RWPE1 (cell line): ENCODE results near the gene PRDX6.
"Not testable (repeated sequence)": the region's sequence is repeated elsewhere in the genome, so short reads cannot be mapped to it uniquely, and the experiment has no call there.

Experiments used
- CTCF ChIA-PET: fragments of 350-600 bp; sonication (Branson Sonifier 250); formaldehyde crosslinking; extraction: SDS; loops from one replicate; lab custom pipeline; 2021; lab: Yijun Ruan, JAX
- POLR2A ChIA-PET: fragments of 400-600 bp; formaldehyde crosslinking; extraction: SDS; loops from one replicate; lab custom pipeline; 2020; ENCODE audit warnings: antibody characterized with exemption; ENCODE audit not compliant: low non-redundant PET; lab: Yijun Ruan, JAX
- DNase-seq: peaks from one replicate; pipeline ENCODE4 v3.0.0; 2012; ENCODE audit warnings: low spot score
- H3K27ac ChIP-seq: fragments of 450-650 bp; 2 replicates; pipeline ENCODE4 v1.5.1; 2017
- TF ChIP-seq, protein P1 (sequence below): fragments of 450-650 bp; conservative IDR thresholded peaks from 2 replicates; pipeline ENCODE4 v1.5.1; 2017; ENCODE audit warnings: low read depth, mild to moderate bottlenecking

PRDX6 gene

GRCh38 chr1:173445656-173446055, 31.5 kb upstream of the PRDX6 start:
- ChIA-PET POLR2A (no interaction called here), CTCF (no interaction called here)
- TF ChIP-seq, protein P1, sequence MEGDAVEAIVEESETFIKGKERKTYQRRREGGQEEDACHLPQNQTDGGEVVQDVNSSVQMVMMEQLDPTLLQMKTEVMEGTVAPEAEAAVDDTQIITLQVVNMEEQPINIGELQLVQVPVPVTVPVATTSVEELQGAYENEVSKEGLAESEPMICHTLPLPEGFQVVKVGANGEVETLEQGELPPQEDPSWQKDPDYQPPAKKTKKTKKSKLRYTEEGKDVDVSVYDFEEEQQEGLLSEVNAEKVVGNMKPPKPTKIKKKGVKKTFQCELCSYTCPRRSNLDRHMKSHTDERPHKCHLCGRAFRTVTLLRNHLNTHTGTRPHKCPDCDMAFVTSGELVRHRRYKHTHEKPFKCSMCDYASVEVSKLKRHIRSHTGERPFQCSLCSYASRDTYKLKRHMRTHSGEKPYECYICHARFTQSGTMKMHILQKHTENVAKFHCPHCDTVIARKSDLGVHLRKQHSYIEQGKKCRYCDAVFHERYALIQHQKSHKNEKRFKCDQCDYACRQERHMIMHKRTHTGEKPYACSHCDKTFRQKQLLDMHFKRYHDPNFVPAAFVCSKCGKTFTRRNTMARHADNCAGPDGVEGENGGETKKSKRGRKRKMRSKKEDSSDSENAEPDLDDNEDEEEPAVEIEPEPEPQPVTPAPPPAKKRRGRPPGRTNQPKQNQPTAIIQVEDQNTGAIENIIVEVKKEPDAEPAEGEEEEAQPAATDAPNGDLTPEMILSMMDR: no peak
- H3K27ac ChIP-seq: no peak overlapping the region
- no peak for DNase-seq

DNA sequence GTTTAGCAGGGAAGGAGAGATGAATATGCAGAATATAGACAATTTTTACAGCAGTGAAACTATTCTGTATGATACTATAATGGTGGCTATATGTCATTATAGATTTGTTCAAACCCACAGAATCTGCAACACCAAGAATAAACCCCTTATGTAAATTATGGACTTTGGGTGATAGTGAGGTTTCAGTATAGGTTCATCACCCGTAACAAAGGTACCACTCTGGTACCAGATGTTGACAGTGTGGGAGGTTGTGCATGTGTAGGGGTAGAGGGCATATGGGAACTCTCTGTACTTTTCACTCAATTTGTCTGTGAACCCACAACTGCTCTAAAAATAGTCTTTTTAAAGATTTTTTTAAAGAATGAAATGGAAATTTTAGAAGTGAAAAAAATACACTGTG, 29.9 kb upstream of the PRDX6 start:
- TF ChIP-seq, protein P1: no peak
- POLR2A ChIA-PET: no interaction called here
- CTCF ChIA-PET: no interaction called here
- no peak overlapping the region for H3K27ac ChIP-seq
- DNase-seq: no peak

DNA sequence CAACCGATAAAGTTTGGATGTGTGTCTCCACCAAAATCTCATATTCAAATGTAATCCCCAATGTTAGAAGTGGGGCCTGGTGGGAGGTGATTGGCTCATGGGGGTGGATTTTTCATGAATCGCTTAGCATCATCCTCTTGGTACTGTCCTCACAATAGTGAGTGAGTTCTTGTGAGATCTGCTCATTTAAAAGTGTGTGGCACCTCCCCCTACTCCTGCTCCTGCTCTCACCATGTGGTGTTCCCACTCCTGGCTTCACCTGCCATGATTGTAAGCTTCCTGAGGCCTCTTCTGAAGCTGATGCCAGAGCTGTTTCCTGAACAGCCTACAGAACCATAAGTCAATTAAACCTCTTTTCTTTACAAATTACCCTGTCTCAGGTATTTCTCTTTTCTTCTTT, 28.2 kb upstream of the PRDX6 start:
- TF ChIP-seq, protein P1: no peak
- CTCF ChIA-PET: no interaction called here
- H3K27ac ChIP-seq: no peak overlapping the region
- POLR2A ChIA-PET: no interaction called here
- no peak for DNase-seq

GRCh38 chr1:173451981-173452380, 25.2 kb upstream of the PRDX6 start:
- ChIA-PET CTCF (interaction anchor here (0.6 kb wide), 1 partner anchor 213 kb away, joined by 3 read pairs; no protein-coding TSS in a partner anchor), POLR2A (no interaction called here)
- no peak overlapping the region for H3K27ac ChIP-seq
- TF ChIP-seq, protein P1: no peak
- DNase-seq: no peak

GRCh38 chr1:173453982-173454381, 23.2 kb upstream of the PRDX6 start:
- ChIA-PET CTCF (interaction anchor here (0.6 kb wide), 1 partner anchor 341 kb away, joined by 3 read pairs; no protein-coding TSS in a partner anchor), POLR2A (no interaction called here)
- DNase-seq: no peak
- TF ChIP-seq, protein P1: no peak
- H3K27ac ChIP-seq: no peak overlapping the region

DNA sequence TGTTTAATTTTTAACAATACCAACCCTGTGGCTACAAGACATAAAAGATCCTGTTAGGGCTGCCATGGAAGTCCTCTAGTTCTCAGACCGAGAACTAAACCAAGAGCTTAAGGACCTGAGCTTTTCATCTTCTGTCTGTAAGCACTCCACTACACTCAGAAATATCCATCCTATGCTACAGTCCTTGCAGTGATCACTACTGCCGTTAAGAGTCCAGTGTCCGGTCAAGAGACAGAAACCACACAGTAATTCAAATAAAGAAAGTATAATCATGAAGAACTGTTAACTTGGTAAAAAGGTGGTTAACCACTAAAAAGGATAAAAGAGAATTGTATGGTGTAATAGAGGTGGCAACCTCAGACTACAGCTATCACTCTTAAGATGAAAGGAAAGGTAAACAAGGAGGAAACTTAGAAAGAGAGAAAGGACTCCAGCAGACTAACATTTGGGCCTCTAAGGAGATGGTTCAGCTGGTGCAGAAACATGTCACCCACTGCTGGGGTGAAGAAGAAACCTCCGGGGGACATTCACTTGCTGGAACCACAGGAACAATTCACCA, 22.1 kb upstream of the PRDX6 start:
- TF ChIP-seq, protein P1: no peak
- no peak overlapping the region for H3K27ac ChIP-seq
- ChIA-PET POLR2A (no interaction called here), CTCF (no interaction called here)
- DNase-seq: no peak

GRCh38 chr1:173459885-173460284, 17.2 kb upstream of the PRDX6 start:
- ChIA-PET POLR2A (no interaction called here), CTCF (interaction anchor here (0.6 kb wide), 1 partner anchor 243 kb away, joined by 5 read pairs; no protein-coding TSS in a partner anchor)

GRCh38 chr1:173462666-173463065, 14.5 kb upstream of the PRDX6 start:
- POLR2A ChIA-PET, DNase-seq, H3K27ac ChIP-seq: not testable (repeated sequence)
- CTCF ChIA-PET: interaction anchor here (0.7 kb wide), 1 partner anchor 389 kb away, joined by 5 read pairs; no protein-coding TSS in a partner anchor

More at GRCh38 chr1:173459885-173460284, 17.2 kb upstream of the PRDX6 start:
- H3K27ac ChIP-seq: no peak overlapping the region
- DNase-seq: no peak
- TF ChIP-seq, protein P1: no peak

GRCh38 chr1:173464185-173464584, 12.9 kb upstream of the PRDX6 start:
- POLR2A ChIA-PET, DNase-seq, H3K27ac ChIP-seq: not testable (repeated sequence)
- CTCF ChIA-PET: interaction anchor here (0.6 kb wide), 1 partner anchor 13 kb away, joined by 3 read pairs; the partner anchor contains the start of gene PRDX6
